SJSA1 (cell line): Measurements from ENCODE around the gene MCMBP. TPM values are rescaled to one million over a fixed set of nuclear protein-coding genes. Genes with fewer than 3 reads are reported as not detected.

Experiments used
- DNase-seq, 2 experiments: peaks; one replicate each; pipeline ENCODE4 v3.0.0-alpha.2; 2015 to 2020; ENCODE audit warnings: low spot score in 2 of 2, low read depth in 1 of 2
- H3K27ac ChIP-seq: fragments of 250-450 bp; sonication (Bioruptor Pico); 2 replicates; pipeline ENCODE4 v1.5.1; 2020; ENCODE audit warnings: mild to moderate bottlenecking, moderate library complexity
- H3K27me3 ChIP-seq: fragments of 250-450 bp; sonication (Bioruptor Pico); replicated peaks from 2 replicates; pipeline ENCODE4 v1.5.1; 2020; ENCODE audit warnings: mild to moderate bottlenecking, moderate library complexity
- H3K36me3 ChIP-seq: fragments of 250-450 bp; sonication (Bioruptor Pico); 2 replicates; pipeline ENCODE4 v1.5.1; 2020; ENCODE audit warnings: mild to moderate bottlenecking
- H3K4me1 ChIP-seq: fragments of 250-450 bp; sonication (Bioruptor Pico); replicated peaks from 2 replicates; pipeline ENCODE4 v1.6.1; 2021; ENCODE audit warnings: mild to moderate bottlenecking
- H3K4me3 ChIP-seq: fragments of 250-450 bp; sonication (Bioruptor Pico); 2 replicates; pipeline ENCODE4 v1.5.1; 2020; ENCODE audit warnings: mild to moderate bottlenecking
- H3K9me3 ChIP-seq: fragments of 250-450 bp; sonication (Bioruptor Pico); replicated peaks from 2 replicates; pipeline ENCODE4 v1.5.1; 2020; ENCODE audit warnings: mild to moderate bottlenecking
- total RNA-seq: library from RNA; depleted of rRNA; stranded (reverse); fragments of >200 nt; shearing (Covaris generic); gene quantifications from 2 replicates; pipeline ENCODE4 v1.2.3, GENCODE V29; 2014

MCMBP gene
- total RNA-seq, 1 experiment from 2014 or later, result 152 TPM

- no peak for DNase-seq
- Histone ChIP-seq H3K4me3 (no peak overlapping the region), H3K4me1 (peaks cover 9% of the 10 kb centered on the region; the same call in 1 of the 2 replicates), H3K27ac (no peak overlapping the region), H3K9me3 (0 out of 2 replicates have a peak, but pooled peaks cover 3% of the 10 kb centered on the region), H3K27me3 (no peaks in the 10 kb centered on the region), H3K36me3 (peaks cover 26% of the 10 kb centered on the region)
Measured at GRCh38 chr10:119863951-119864565, 8.6 kb downstream of the MCMBP start.

- no peak overlapping the region for H3K4me3 ChIP-seq
- H3K4me1 ChIP-seq, result peaks cover 11% of the 10 kb centered on the region; the same call in 1 of the 2 replicates
- H3K27me3 ChIP-seq, result no peaks in the 10 kb centered on the region
- DNase-seq, result no peak
- H3K27ac ChIP-seq, result no peak overlapping the region
- H3K36me3 ChIP-seq, result peaks cover 35% of the 10 kb centered on the region
- 0 out of 2 replicates have a peak, but pooled peaks cover 3% of the 10 kb centered on the region for H3K9me3 ChIP-seq
Measured at GRCh38 chr10:119862524-119862923, 10.1 kb downstream of the MCMBP start.

GRCh38 chr10:119860866-119861607 lies 11.6 kb downstream of the MCMBP start:
- H3K4me3 ChIP-seq, result no peak overlapping the region
- H3K27me3 ChIP-seq, result no peaks in the 10 kb centered on the region
- H3K9me3 ChIP-seq, result 0 out of 2 replicates have a peak, but pooled peaks cover 3% of the 10 kb centered on the region
- no peak for DNase-seq
- H3K27ac ChIP-seq, result no peak overlapping the region
- H3K36me3 ChIP-seq, result peaks cover 46% of the 10 kb centered on the region
- H3K4me1 ChIP-seq, result peaks cover 19% of the 10 kb centered on the region

GRCh38 chr10:119859420-119860258 lies 13.0 kb downstream of the MCMBP start:
- Histone ChIP-seq H3K36me3 (peaks cover 49% of the 10 kb centered on the region), H3K27me3 (no peaks in the 10 kb centered on the region), H3K4me3 (no peak overlapping the region), H3K9me3 (0 out of 2 replicates have a peak, but pooled peaks cover 3% of the 10 kb centered on the region), H3K27ac (no peak overlapping the region), H3K4me1 (peaks cover 15% of the 10 kb centered on the region)
- peak in 1 of 2 experiments; percentile 45 for DNase-seq

- Histone ChIP-seq H3K4me1 (peaks cover 15% of the 10 kb centered on the region), H3K4me3 (no peak overlapping the region), H3K36me3 (peaks cover 48% of the 10 kb centered on the region), H3K27ac (no peak overlapping the region), H3K27me3 (no peaks in the 10 kb centered on the region), H3K9me3 (no peaks in the 10 kb centered on the region)
- DNase-seq, result no peak
Measured at GRCh38 chr10:119858063-119858462, 14.6 kb downstream of the MCMBP start.

- Histone ChIP-seq H3K27me3 (no peaks in the 10 kb centered on the region), H3K27ac (no peak overlapping the region), H3K9me3 (no peaks in the 10 kb centered on the region), H3K4me3 (no peak overlapping the region), H3K36me3 (peaks cover 74% of the 10 kb centered on the region), H3K4me1 (peaks cover 31% of the 10 kb centered on the region)
- DNase-seq, result no peak
Measured at GRCh38 chr10:119853574-119853973, 19.1 kb downstream of the MCMBP start.

GRCh38 chr10:119852822-119853221 lies 19.8 kb downstream of the MCMBP start:
- peaks cover 39% of the 10 kb centered on the region for H3K4me1 ChIP-seq
- H3K36me3 ChIP-seq, result peaks cover 75% of the 10 kb centered on the region
- no peaks in the 10 kb centered on the region for H3K9me3 ChIP-seq
- no peak overlapping the region for H3K27ac ChIP-seq
- H3K27me3 ChIP-seq, result no peaks in the 10 kb centered on the region
- no peak for DNase-seq
- no peak overlapping the region for H3K4me3 ChIP-seq

GRCh38 chr10:119852277-119852676 lies 20.4 kb downstream of the MCMBP start:
- H3K27me3 ChIP-seq, result no peaks in the 10 kb centered on the region

GRCh38 chr10:119849944-119850343 lies 22.7 kb downstream of the MCMBP start:
- DNase-seq, result no peak
- H3K9me3 ChIP-seq, result no peaks in the 10 kb centered on the region
- H3K36me3 ChIP-seq, result peaks cover 77% of the 10 kb centered on the region
- H3K4me3 ChIP-seq, result no peak overlapping the region
- H3K4me1 ChIP-seq, result peaks cover 36% of the 10 kb centered on the region
- H3K27me3 ChIP-seq, result no peaks in the 10 kb centered on the region
- H3K27ac ChIP-seq, result peak overlapping the region; percentile 98

More at GRCh38 chr10:119852277-119852676, 20.4 kb downstream of the MCMBP start:
- no peak for DNase-seq
- peaks cover 44% of the 10 kb centered on the region for H3K4me1 ChIP-seq
- H3K4me3 ChIP-seq, result no peak overlapping the region
- H3K9me3 ChIP-seq, result no peaks in the 10 kb centered on the region
- no peak overlapping the region for H3K27ac ChIP-seq
- H3K36me3 ChIP-seq, result peaks cover 75% of the 10 kb centered on the region

GRCh38 chr10:119849031-119849789 lies 23.4 kb downstream of the MCMBP start:
- peak; percentile 65 to 95 for DNase-seq
- H3K4me3 ChIP-seq, result no peak overlapping the region
- no peaks in the 10 kb centered on the region for H3K27me3 ChIP-seq
- peaks cover 36% of the 10 kb centered on the region for H3K4me1 ChIP-seq
- peak overlapping the region; percentile 98 for H3K27ac ChIP-seq
- no peaks in the 10 kb centered on the region for H3K9me3 ChIP-seq
- peaks cover 84% of the 10 kb centered on the region for H3K36me3 ChIP-seq

- peak overlapping the region; percentile 10; the same call in 1 of the 2 replicates for H3K27ac ChIP-seq
- H3K36me3 ChIP-seq, result peaks cover 91% of the 10 kb centered on the region
- no peaks in the 10 kb centered on the region for H3K9me3 ChIP-seq
- H3K27me3 ChIP-seq, result no peaks in the 10 kb centered on the region
- H3K4me3 ChIP-seq, result no peak overlapping the region
- DNase-seq, result no peak
- H3K4me1 ChIP-seq, result peaks cover 34% of the 10 kb centered on the region
Measured at GRCh38 chr10:119845656-119846055, 27.0 kb downstream of the MCMBP start.

- H3K27me3 ChIP-seq, result no peaks in the 10 kb centered on the region
- peaks cover 97% of the 10 kb centered on the region for H3K36me3 ChIP-seq
- no peaks in the 10 kb centered on the region for H3K9me3 ChIP-seq
- peaks cover 13% of the 10 kb centered on the region; the same call in 1 of the 2 replicates for H3K4me1 ChIP-seq
- no peak overlapping the region for H3K27ac ChIP-seq
- no peak overlapping the region for H3K4me3 ChIP-seq
- no peak for DNase-seq
Measured at GRCh38 chr10:119834188-119834587, 38.5 kb downstream of the MCMBP start.

GRCh38 chr10:119832951-119833350 lies 39.7 kb downstream of the MCMBP start:
- H3K4me1 ChIP-seq, result peaks cover 13% of the 10 kb centered on the region; the same call in 1 of the 2 replicates
- H3K36me3 ChIP-seq, result peaks cover 100% of the 10 kb centered on the region
- DNase-seq, result no peak
- H3K27me3 ChIP-seq, result no peaks in the 10 kb centered on the region
- H3K4me3 ChIP-seq, result no peak overlapping the region
- H3K27ac ChIP-seq, result no peak overlapping the region
- H3K9me3 ChIP-seq, result no peaks in the 10 kb centered on the region
